Ovary (tissue), 9 donors: ENCODE data around the gene CHST9. TPM values are rescaled to one million over a fixed set of nuclear protein-coding genes. Genes with fewer than 3 reads are reported as not detected.

Source experiments
- DNase-seq, 5 donors: peaks; one replicate each; pipeline ENCODE4 v3.0.0-alpha.2; 2019 to 2020
- H3K27ac ChIP-seq, 2 donors: fragments of 200-600 bp; one replicate each; pipeline versions ENCODE4 v1.5.1 to v1.8.0; 2019 to 2022
- H3K27me3 ChIP-seq: fragments of 200-600 bp; one replicate; pipeline ENCODE4 v1.8.0; 2022
- H3K36me3 ChIP-seq: fragments of 200-600 bp; sonication (generic); one replicate; pipeline ENCODE4 v1.5.1; 2019
- H3K4me1 ChIP-seq: one replicate; pipeline ENCODE4 v1.8.1; 2013; ENCODE audit warnings: mild to moderate bottlenecking, moderate library complexity; ENCODE audit not compliant: insufficient read depth
- H3K4me3 ChIP-seq: fragments of 200-600 bp; sonication (generic); one replicate; pipeline ENCODE4 v1.5.1; 2017
- H3K9me3 ChIP-seq, 2 donors: fragments of 200-600 bp in 1 of 2; sonication (generic) in 1 of 2; one replicate each; pipeline versions ENCODE4 v1.5.1 to v1.8.1; 2013 to 2019; ENCODE audit warnings: mild to moderate bottlenecking in 1 of 2, moderate library complexity in 1 of 2
- CTCF ChIP-seq, 3 donors: fragments of 450-650 bp in 2 of 3; fragments of 200-600 bp in 1 of 3; IDR thresholded peaks; one replicate each; pipeline versions ENCODE4 v1.5.1 to v1.8.0; 2016 to 2022; ENCODE audit warnings: antibody characterized with exemption in 3 of 3, mild to moderate bottlenecking in 1 of 3
- EP300 ChIP-seq: sonication (generic); formaldehyde crosslinking; IDR thresholded peaks from one replicate; pipeline ENCODE4 v1.6.1; 2017; ENCODE audit warnings: antibody characterized with exemption
- POLR2A ChIP-seq: fragments of 450-650 bp; IDR thresholded peaks from one replicate; pipeline ENCODE4 v1.6.1; 2017; ENCODE audit warnings: antibody characterized with exemption, mild to moderate bottlenecking, moderate library complexity
- WGBS, 3 donors: extraction: QIAGEN DNeasy Blood & Tissue Kit in 1 of 3; methylation state at CpG; one replicate each; pipeline versions ENCODE4 v1.1.5 to v1.1.7; 2013 to 2017; 5-methylcytosine and 5-hydroxymethylcytosine counted together
- intact Hi-C, 4 donors: fragments of 100-400 bp; cut with DNase I; formaldehyde crosslinking; loops; one replicate each; pipeline versions ENCODE4 v1.11.0 to v1.15.1; 2022 to 2023
- polyA plus RNA-seq, 2 donors: library from polyadenylated mRNA; stranded (reverse); fragments of 200-250 nt in 1 of 2; fragments of 350-450 nt in 1 of 2; fragmentation: Illumina TruSeq in 1 of 2; extraction: RNeasy Lipid Tissue Mini Kit (QIAGEN cat#74804) in 1 of 2; gene quantifications; one replicate each; pipeline ENCODE4 v1.2.3, GENCODE V29; 2013 to 2014
- total RNA-seq, 7 donors: library from RNA; depleted of rRNA in 2 of 7; stranded (reverse); fragments of >200 nt in 2 of 7; fragmentation: NEBNext Ultra II Directional in 3 of 7; extraction: Animal tissue kit (Norgen Biotek cat#: 25700) in 3 of 7; gene quantifications; one replicate each; pipeline versions ENCODE4 v1.1.0 to v1.2.4, GENCODE V29; 2016 to 2023
- donor health status: DM: no; HTN: no; CAD: no; lungs with moderate emphysema.
- donor health status: DM: no; HTN: no; CAD: no.
- donor health status: Bipolar disorder and iron deficiency.
- donor health status: DM: yes; HTN: yes; CAD: no.
- donor health status: DM: no; HTN: no; CAD: no.
- donor health status: DM: yes; HTN: yes; CAD: no.

Gene CHST9
- total and polyA plus RNA-seq, 9 donors: 0.02 to 3.6 (median 0.12) TPM; not detected in 1

- no peak for TF ChIP-seq EP300
- no peak for TF ChIP-seq CTCF (IDR thresholded peaks at IDR 0.05)
- no peak for TF ChIP-seq POLR2A
- Histone ChIP-seq H3K4me1 (no peaks in the 10 kb centered on the region), H3K4me3 (no peak overlapping the region), H3K9me3 (no peaks in the 10 kb centered on the region), H3K36me3 (no peaks in the 10 kb centered on the region), H3K27me3 (no peaks in the 10 kb centered on the region), H3K27ac (no peak overlapping the region)
- 87 to 94% (median 91%) methylated on average over 7 of the region's 7 CpGs for WGBS, 3 donors
- intact Hi-C loops: no loop called here
- DNase-seq: no peak
Measured at GRCh38 chr18:27225947-27226481, 40.9 kb upstream of the CHST9 start.

GRCh38 chr18:27223526-27224291 is 38.6 kb upstream of the CHST9 start:
- 36 to 53% (median 47%) methylated on average over 4 of the region's 4 CpGs for WGBS, 3 donors

GRCh38 chr18:27214831-27215230 is 29.7 kb upstream of the CHST9 start:
- intact Hi-C loops: no loop called here
- WGBS, 3 donors: 29 to 62% (median 51%) methylated on average over 1 of the region's 1 CpG
- DNase-seq: no peak
- Histone ChIP-seq H3K4me3 (no peak overlapping the region), H3K9me3 (no peaks in the 10 kb centered on the region), H3K27ac (no peak overlapping the region), H3K36me3 (no peaks in the 10 kb centered on the region), H3K27me3 (no peaks in the 10 kb centered on the region), H3K4me1 (no peaks in the 10 kb centered on the region)
- TF ChIP-seq POLR2A (no peak), EP300 (no peak), CTCF (IDR thresholded peaks at IDR 0.05) (no peak)

More at GRCh38 chr18:27223526-27224291, 38.6 kb upstream of the CHST9 start:
- Histone ChIP-seq H3K9me3 (no peaks in the 10 kb centered on the region), H3K4me1 (no peaks in the 10 kb centered on the region), H3K36me3 (no peaks in the 10 kb centered on the region), H3K27me3 (no peaks in the 10 kb centered on the region), H3K4me3 (no peak overlapping the region), H3K27ac (no peak overlapping the region)
- intact Hi-C loops: no loop called here
- DNase-seq: no peak
- TF ChIP-seq POLR2A: no peak
- no peak for TF ChIP-seq EP300
- no peak for TF ChIP-seq CTCF (IDR thresholded peaks at IDR 0.05)

GRCh38 chr18:27213123-27213717 is 28.1 kb upstream of the CHST9 start:
- H3K27me3 ChIP-seq: no peaks in the 10 kb centered on the region
- WGBS, 3 donors: 68 to 72% (median 68%) methylated on average over 1 of the region's 1 CpG
- no peak for TF ChIP-seq POLR2A
- no peak for TF ChIP-seq CTCF (IDR thresholded peaks at IDR 0.05)
- no peak for TF ChIP-seq EP300
- H3K36me3 ChIP-seq: no peaks in the 10 kb centered on the region
- no peak overlapping the region for H3K4me3 ChIP-seq
- H3K9me3 ChIP-seq: no peaks in the 10 kb centered on the region
- H3K27ac ChIP-seq: no peak overlapping the region
- intact Hi-C loops: no loop called here
- DNase-seq: no peak
- no peaks in the 10 kb centered on the region for H3K4me1 ChIP-seq
